CD8-positive, alpha-beta memory T cell (primary cell): ENCODE measurements around the gene BCL2L2. TPM values are rescaled to one million over a fixed set of nuclear protein-coding genes. Genes with fewer than 3 reads are reported as not detected.
A peak's percentile ranks its signal among the peaks of the same experiment; 100 is the strongest.

Source experiments
- CTCF ChIA-PET: fragments of 350-600 bp; sonication (Branson Sonifier 250); formaldehyde crosslinking; loops from one replicate; lab custom pipeline; 2021; ENCODE audit warnings: antibody characterized with exemption; lab: Charles Lee
- POLR2A ChIA-PET: fragments of 350-600 bp; sonication (Branson Sonifier 250); formaldehyde crosslinking; loops from one replicate; lab custom pipeline; 2021; ENCODE audit warnings: antibody characterized with exemption; lab: Charles Lee
- DNase-seq, 5 donors: peaks; one replicate each; pipeline versions ENCODE4 v3.0.0 to v3.0.0-alpha.2; 2020 to 2022; ENCODE audit warnings: mixed read lengths in 1 of 5
- H3K27ac ChIP-seq: one replicate; pipeline ENCODE4 v1.7.0; 2013; ENCODE audit warnings: low read depth, mild to moderate bottlenecking, low read length, moderate library complexity
- H3K27me3 ChIP-seq: 2 replicates; pipeline ENCODE4 v1.7.0; 2013; ENCODE audit warnings: low read length, mild to moderate bottlenecking; ENCODE audit not compliant: insufficient read depth, poor library complexity, severe bottlenecking
- H3K36me3 ChIP-seq: 2 replicates; pipeline ENCODE4 v1.7.0; 2013; ENCODE audit warnings: mild to moderate bottlenecking, low read length, moderate library complexity; ENCODE audit not compliant: insufficient read depth
- H3K4me1 ChIP-seq: 2 replicates; pipeline ENCODE4 v1.7.0; 2013; ENCODE audit warnings: mild to moderate bottlenecking, low read length, moderate library complexity; ENCODE audit not compliant: insufficient read depth
- H3K4me3 ChIP-seq: 2 replicates; pipeline ENCODE4 v1.7.0; 2013; ENCODE audit warnings: mild to moderate bottlenecking, low read length
- H3K9me3 ChIP-seq: 2 replicates; pipeline ENCODE4 v1.7.0; 2013; ENCODE audit warnings: mild to moderate bottlenecking, low read length
- H3K27ac Mint-ChIP-seq, 8 donors: one replicate each; pipeline ENCODE4 v1.8.0; 2020 to 2021; ENCODE audit warnings: mixed read lengths in 8 of 8, mild to moderate bottlenecking in 6 of 8, inconsistent platforms in 3 of 8, moderate library complexity in 3 of 8
- H3K27me3 Mint-ChIP-seq, 2 donors: one replicate each; pipeline ENCODE4 v1.8.0; 2020 to 2021; ENCODE audit warnings: mixed read lengths in 2 of 2, mild to moderate bottlenecking in 1 of 2, moderate library complexity in 1 of 2
- H3K36me3 Mint-ChIP-seq, 3 donors: one replicate each; pipeline ENCODE4 v1.8.0; 2020 to 2021; ENCODE audit warnings: mixed read lengths in 3 of 3, inconsistent platforms in 1 of 3, mild to moderate bottlenecking in 1 of 3
- H3K4me1 Mint-ChIP-seq, 3 donors: one replicate each; pipeline ENCODE4 v1.8.0; 2020 to 2021; ENCODE audit warnings: mixed read lengths in 3 of 3, inconsistent platforms in 1 of 3, mild to moderate bottlenecking in 1 of 3
- H3K4me3 Mint-ChIP-seq, 7 donors: one replicate each; pipeline ENCODE4 v1.8.0; 2020 to 2021; ENCODE audit warnings: mixed read lengths in 7 of 7, mild to moderate bottlenecking in 6 of 7, moderate library complexity in 4 of 7, inconsistent platforms in 2 of 7
- H3K9me3 Mint-ChIP-seq, 5 donors: one replicate each; pipeline ENCODE4 v1.8.0; 2020 to 2022; ENCODE audit warnings: mixed read lengths in 5 of 5, mild to moderate bottlenecking in 3 of 5, moderate library complexity in 2 of 5, inconsistent platforms in 1 of 5
- polyA plus RNA-seq: library from polyadenylated mRNA; unstranded; fragments of 300-500 nt; fragmentation: Illumina TruSeq; gene quantifications from one replicate; pipeline ENCODE4 v1.2.3, GENCODE V29; 2021
- total RNA-seq, 2 experiments: library from RNA; stranded (reverse); gene quantifications; one replicate each; pipeline ENCODE4 v1.2.3, GENCODE V29; 2021

BCL2L2 gene
- total and polyA plus RNA-seq, 3 experiments from 2014 or later = 0.29 to 1.0 (median 0.86) TPM

- Mint-ChIP-seq H3K36me3 (peaks cover 0 to 11% (median 0%) of the 10 kb centered on the region in 3 donors), H3K9me3 (no peaks in the 10 kb centered on the region), H3K27ac (peak overlapping the region in 1 of 8 donors; percentile 20), H3K27me3 (no peaks in the 10 kb centered on the region), H3K4me1 (peaks cover 18 to 39% (median 30%) of the 10 kb centered on the region in 3 donors), H3K4me3 (no peak overlapping the region)
- no peaks in the 10 kb centered on the region for H3K27me3 ChIP-seq
- peaks cover 5% of the 10 kb centered on the region for H3K4me1 ChIP-seq
- ChIA-PET POLR2A (no interaction called here), CTCF (no interaction called here)
- no peaks in the 10 kb centered on the region for H3K36me3 ChIP-seq
- no peak for DNase-seq
- H3K27ac ChIP-seq = peak overlapping the region; percentile 25
- H3K4me3 ChIP-seq = no peak overlapping the region
- H3K9me3 ChIP-seq = no peaks in the 10 kb centered on the region
Measured at GRCh38 chr14:23281247-23281646, 25.4 kb upstream of the BCL2L2 start.

- H3K36me3 Mint-ChIP-seq = peaks cover 0 to 8% (median 0%) of the 10 kb centered on the region in 3 donors
- ChIA-PET POLR2A (interaction anchor here (0.7 to 2.5 kb wide), 2 partner anchors 17 to 241 kb away, joined by 3 to 33 read pairs; partner anchors contain the start of gene PPP1R3E), CTCF (interaction anchor here (1.6 to 4.1 kb wide), 3 partner anchors 11 to 164 kb away, joined by 4 to 31 read pairs (median 6); no protein-coding TSS in a partner anchor)
Measured at GRCh38 chr14:23284654-23285529, 21.7 kb upstream of the BCL2L2 start.

GRCh38 chr14:23285530-23286019 is 21.1 kb upstream of the BCL2L2 start:
- no peaks in the 10 kb centered on the region for H3K36me3 ChIP-seq
- DNase-seq = no peak
- POLR2A ChIA-PET = interaction anchor here (0.7 to 2.5 kb wide), 6 partner anchors 11 to 1760 kb away, joined by 3 to 33 read pairs (median 4); partner anchors contain the start of genes PABPN1, PPP1R3E and SALL2
- Mint-ChIP-seq H3K4me3 (peak overlapping the region; percentile 94 to 100 (median 95)), H3K27ac (peak overlapping the region; percentile 78 to 95 (median 90)), H3K36me3 (peaks cover 0 to 8% (median 0%) of the 10 kb centered on the region in 3 donors), H3K27me3 (no peaks in the 10 kb centered on the region), H3K4me1 (peaks cover 25 to 46% (median 36%) of the 10 kb centered on the region in 3 donors), H3K9me3 (no peaks in the 10 kb centered on the region)
- H3K9me3 ChIP-seq = no peaks in the 10 kb centered on the region
- H3K4me3 ChIP-seq = peak overlapping the region; percentile 82
- peaks cover 13% of the 10 kb centered on the region for H3K4me1 ChIP-seq
- peak overlapping the region; percentile 82 for H3K27ac ChIP-seq
- CTCF ChIA-PET = interaction anchor here (1.0 to 4.1 kb wide), 7 partner anchors 9 to 165 kb away, joined by 3 to 31 read pairs (median 6); partner anchors contain the start of genes PABPN1 and PPP1R3E
- no peaks in the 10 kb centered on the region for H3K27me3 ChIP-seq

More at GRCh38 chr14:23284654-23285529, 21.7 kb upstream of the BCL2L2 start:
- Mint-ChIP-seq H3K4me3 (peak overlapping the region; percentile 94 to 100 (median 95)), H3K4me1 (peaks cover 25 to 46% (median 36%) of the 10 kb centered on the region in 3 donors), H3K27me3 (no peaks in the 10 kb centered on the region), H3K9me3 (no peaks in the 10 kb centered on the region), H3K27ac (peak overlapping the region; percentile 78 to 95 (median 90))
- Histone ChIP-seq H3K36me3 (no peaks in the 10 kb centered on the region), H3K4me1 (peaks cover 13% of the 10 kb centered on the region), H3K4me3 (peak overlapping the region; percentile 82), H3K9me3 (no peaks in the 10 kb centered on the region), H3K27ac (peak overlapping the region; percentile 82), H3K27me3 (no peaks in the 10 kb centered on the region)
- DNase-seq = peak in 1 of 5 donors; percentile 21

GRCh38 chr14:23286020-23286901 is 20.4 kb upstream of the BCL2L2 start, which contains the start of gene HOMEZ:
Gene HOMEZ (minus strand): TSS chr14:23286132. CDS start chr14:23285952, 180 bp downstream.
- Mint-ChIP-seq H3K9me3 (no peaks in the 10 kb centered on the region), H3K4me3 (peak within 1 kb of the TSS; percentile 94 to 100 (median 95)), H3K27ac (peak within 1 kb of the TSS; percentile 79 to 99 (median 97)), H3K36me3 (peaks cover 0 to 8% (median 0%) of the 10 kb centered on the region in 3 donors), H3K4me1 (peaks cover 25 to 44% (median 36%) of the 10 kb centered on the region in 3 donors), H3K27me3 (no peaks in the 10 kb centered on the region)
- DNase-seq = peak; percentile 94 to 98 (median 98)
- POLR2A ChIA-PET = interaction anchor here (0.9 to 2.5 kb wide), 6 partner anchors 10 to 1760 kb away, joined by 3 to 33 read pairs (median 4); partner anchors contain the start of genes PABPN1, PPP1R3E and SALL2
- H3K27ac ChIP-seq = peak within 1 kb of the TSS; percentile 82
- H3K9me3 ChIP-seq = no peaks in the 10 kb centered on the region
- H3K36me3 ChIP-seq = no peaks in the 10 kb centered on the region
- CTCF ChIA-PET = interaction anchor here (1.0 to 4.1 kb wide), 7 partner anchors 9 to 165 kb away, joined by 3 to 31 read pairs (median 6); partner anchors contain the start of genes PABPN1 and PPP1R3E
- no peaks in the 10 kb centered on the region for H3K27me3 ChIP-seq
- H3K4me1 ChIP-seq = peaks cover 13% of the 10 kb centered on the region
- H3K4me3 ChIP-seq = peak within 1 kb of the TSS; percentile 82

- H3K27ac ChIP-seq = peak overlapping the region; percentile 82
- Mint-ChIP-seq H3K4me1 (peaks cover 25 to 41% (median 36%) of the 10 kb centered on the region in 3 donors), H3K9me3 (no peaks in the 10 kb centered on the region), H3K4me3 (peak overlapping the region; percentile 94 to 100 (median 95)), H3K27me3 (no peaks in the 10 kb centered on the region), H3K27ac (peak overlapping the region; percentile 79 to 99 (median 97)), H3K36me3 (peaks cover 0 to 6% (median 0%) of the 10 kb centered on the region in 3 donors)
- DNase-seq = no peak
- CTCF ChIA-PET = interaction anchor here (1.3 to 4.1 kb wide), 6 partner anchors 9 to 166 kb away, joined by 3 to 31 read pairs (median 6); partner anchors contain the start of genes PABPN1 and PPP1R3E
- POLR2A ChIA-PET = interaction anchor here (1.0 to 2.5 kb wide), 4 partner anchors 14 to 166 kb away, joined by 3 to 33 read pairs (median 14); partner anchors contain the start of genes PABPN1 and PPP1R3E
- peaks cover 13% of the 10 kb centered on the region for H3K4me1 ChIP-seq
- peak overlapping the region; percentile 82 for H3K4me3 ChIP-seq
- H3K9me3 ChIP-seq = no peaks in the 10 kb centered on the region
- no peaks in the 10 kb centered on the region for H3K27me3 ChIP-seq
- H3K36me3 ChIP-seq = no peaks in the 10 kb centered on the region
Measured at GRCh38 chr14:23286902-23287479, 19.6 kb upstream of the BCL2L2 start.

- H3K4me3 ChIP-seq = no peak overlapping the region
Measured at GRCh38 chr14:23294734-23295561, 11.7 kb upstream of the BCL2L2 start.

More at GRCh38 chr14:23294734-23295561, 11.7 kb upstream of the BCL2L2 start:
- Mint-ChIP-seq H3K9me3 (no peaks in the 10 kb centered on the region), H3K4me3 (peak overlapping the region in 6 of 7 donors; percentile 1 to 77 (median 34)), H3K27ac (peak overlapping the region; percentile 25 to 95 (median 68)), H3K36me3 (peaks cover 0 to 20% (median 0%) of the 10 kb centered on the region in 3 donors), H3K27me3 (peaks cover 0 to 2% of the 10 kb centered on the region in 2 donors), H3K4me1 (peaks cover 10 to 22% (median 16%) of the 10 kb centered on the region in 3 donors)
- Histone ChIP-seq H3K27ac (no peak overlapping the region), H3K9me3 (no peaks in the 10 kb centered on the region), H3K36me3 (peaks cover 5% of the 10 kb centered on the region), H3K4me1 (peaks cover 16% of the 10 kb centered on the region), H3K27me3 (no peaks in the 10 kb centered on the region)
- DNase-seq = peak; percentile 36 to 68 (median 61)
- ChIA-PET POLR2A (interaction anchor here (0.6 kb wide), 1 partner anchor 27 kb away, joined by 5 read pairs; no protein-coding TSS in a partner anchor), CTCF (interaction anchor here (0.7 to 5.3 kb wide), 14 partner anchors 8 to 265 kb away, joined by 3 to 31 read pairs (median 3); partner anchors contain the start of genes HOMEZ and PABPN1)
